Thoracic aorta (tissue), 2 donors: ENCODE data around the gene PTPRF. TPM values are rescaled to one million over a fixed set of nuclear protein-coding genes. Genes with fewer than 3 reads are reported as not detected.
"Not testable (repeated sequence)": the region's sequence is repeated elsewhere in the genome, so short reads cannot be mapped to it uniquely, and the experiment has no call there.

Experiments
- ATAC-seq: fragments of 150-250 bp; one replicate; pipeline ENCODE4 v1.8.0; 2017; ENCODE audit warnings: low read depth; ENCODE audit not compliant: insufficient number of reproducible peaks, low FRiP score
- DNase-seq: peaks from one replicate; pipeline ENCODE4 v3.0.0-alpha.2; 2020; ENCODE audit warnings: low spot score
- H3K27ac ChIP-seq, 2 donors: fragments of 200-600 bp; sonication (generic); 1 replicate in 1 of 2; 2 replicates in 1 of 2; pipeline ENCODE4 v1.5.1; 2016; ENCODE audit warnings: mild to moderate bottlenecking in 2 of 2, moderate library complexity in 2 of 2
- H3K27me3 ChIP-seq: fragments of 200-600 bp; sonication (generic); replicated peaks from 2 replicates; pipeline ENCODE4 v1.6.0; 2016; ENCODE audit warnings: mild to moderate bottlenecking; ENCODE audit not compliant: insufficient read depth
- H3K36me3 ChIP-seq: fragments of 200-600 bp; sonication (generic); one replicate; pipeline ENCODE4 v1.5.1; 2016
- H3K4me1 ChIP-seq, 2 donors: fragments of 200-600 bp; sonication (generic); 1 replicate in 1 of 2; 2 replicates in 1 of 2; pipeline versions ENCODE4 v1.5.1 to v1.6.0; 2016; ENCODE audit warnings: low read depth in 2 of 2, mild to moderate bottlenecking in 1 of 2; ENCODE audit not compliant: control insufficient read depth in 1 of 2
- H3K4me3 ChIP-seq: fragments of 200-600 bp; sonication (generic); 2 replicates; pipeline ENCODE4 v1.5.1; 2016; ENCODE audit warnings: mild to moderate bottlenecking
- H3K9me3 ChIP-seq: fragments of 200-600 bp; sonication (generic); 2 replicates; pipeline ENCODE4 v1.5.1; 2016
- total RNA-seq, 2 donors: library from RNA; depleted of rRNA; stranded (reverse); fragments of >200 nt; gene quantifications; one replicate each; pipeline versions ENCODE4 v1.1.0 to v1.2.3, GENCODE V29; 2016
- TF ChIP-seq, protein P1 (sequence below): fragments of 200-600 bp; sonication (generic); IDR thresholded peaks from one replicate; pipeline ENCODE4 v1.5.1; 2019; ENCODE audit warnings: antibody characterized with exemption

The PTPRF gene
- total RNA-seq, 2 donors from 2014 or later: 43.9 to 55.1 TPM

DNA sequence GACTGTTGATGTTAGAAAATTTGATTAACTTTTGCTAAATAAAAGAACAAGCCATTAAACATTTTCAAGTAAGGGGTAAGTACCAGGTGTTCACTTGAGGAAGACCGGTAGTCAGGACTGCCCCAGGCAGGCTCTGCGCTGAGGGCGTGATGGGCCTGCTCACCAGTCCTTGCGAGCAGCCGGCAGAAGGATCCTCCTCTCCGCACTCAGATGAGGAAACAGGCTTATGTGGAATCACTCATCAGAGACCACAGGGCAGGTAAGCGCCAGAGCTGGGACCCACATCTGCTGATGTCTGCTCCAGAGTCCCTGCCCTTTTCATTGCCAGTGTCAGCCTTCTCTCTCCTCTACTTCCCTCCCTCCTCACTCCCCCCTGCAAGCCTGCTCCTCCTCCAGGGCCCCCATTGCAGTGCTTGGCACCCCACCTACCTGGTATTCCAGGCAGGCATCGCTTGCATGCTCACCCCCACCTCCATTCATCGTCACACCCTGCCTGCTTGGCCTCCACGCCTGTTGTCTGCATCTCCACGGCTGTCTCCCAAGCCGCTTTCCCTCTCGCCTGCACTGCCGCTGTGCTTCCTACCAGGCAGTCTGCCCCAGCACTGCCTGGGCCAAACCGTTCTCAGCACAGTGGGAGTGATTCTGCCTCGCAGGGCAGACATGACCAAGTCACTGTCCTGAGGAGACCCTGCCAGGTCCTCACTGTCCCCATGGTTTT, 94.5 kb downstream of the PTPRF start:
- no peak for DNase-seq
- Histone ChIP-seq H3K9me3 (no peaks in the 10 kb centered on the region), H3K27me3 (no peaks in the 10 kb centered on the region), H3K4me1 (no peaks in the 10 kb centered on the region), H3K36me3 (peaks cover 4% of the 10 kb centered on the region), H3K4me3 (no peak overlapping the region), H3K27ac (no peak overlapping the region)
- TF ChIP-seq, protein P1, sequence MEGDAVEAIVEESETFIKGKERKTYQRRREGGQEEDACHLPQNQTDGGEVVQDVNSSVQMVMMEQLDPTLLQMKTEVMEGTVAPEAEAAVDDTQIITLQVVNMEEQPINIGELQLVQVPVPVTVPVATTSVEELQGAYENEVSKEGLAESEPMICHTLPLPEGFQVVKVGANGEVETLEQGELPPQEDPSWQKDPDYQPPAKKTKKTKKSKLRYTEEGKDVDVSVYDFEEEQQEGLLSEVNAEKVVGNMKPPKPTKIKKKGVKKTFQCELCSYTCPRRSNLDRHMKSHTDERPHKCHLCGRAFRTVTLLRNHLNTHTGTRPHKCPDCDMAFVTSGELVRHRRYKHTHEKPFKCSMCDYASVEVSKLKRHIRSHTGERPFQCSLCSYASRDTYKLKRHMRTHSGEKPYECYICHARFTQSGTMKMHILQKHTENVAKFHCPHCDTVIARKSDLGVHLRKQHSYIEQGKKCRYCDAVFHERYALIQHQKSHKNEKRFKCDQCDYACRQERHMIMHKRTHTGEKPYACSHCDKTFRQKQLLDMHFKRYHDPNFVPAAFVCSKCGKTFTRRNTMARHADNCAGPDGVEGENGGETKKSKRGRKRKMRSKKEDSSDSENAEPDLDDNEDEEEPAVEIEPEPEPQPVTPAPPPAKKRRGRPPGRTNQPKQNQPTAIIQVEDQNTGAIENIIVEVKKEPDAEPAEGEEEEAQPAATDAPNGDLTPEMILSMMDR: no peak
- no peak for ATAC-seq

DNA sequence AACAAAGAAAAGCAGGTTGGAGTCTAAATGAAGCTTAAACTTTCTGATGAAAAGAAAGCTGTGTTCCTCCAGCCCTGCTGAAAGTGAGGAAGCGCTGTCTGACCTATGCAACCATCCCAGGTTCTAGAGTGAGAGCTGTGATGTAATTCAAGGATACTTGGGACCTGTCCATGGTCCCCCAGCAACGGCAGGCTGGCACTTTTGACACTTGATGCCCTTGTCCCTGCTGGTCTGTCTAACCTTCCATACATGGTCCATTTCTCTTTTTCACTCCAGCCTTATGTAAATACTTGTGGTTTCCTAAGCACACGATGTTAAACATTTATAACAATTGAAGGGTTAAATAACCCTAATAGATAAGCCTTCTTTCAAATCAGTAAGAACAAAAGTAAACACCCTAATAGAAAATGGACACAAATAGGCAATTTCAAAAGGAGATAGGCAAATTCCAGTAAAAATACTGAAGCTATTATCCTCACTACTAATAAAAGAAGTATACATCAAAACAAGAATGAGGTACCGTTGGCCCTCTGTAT, 101.5 kb downstream of the PTPRF start:
- ATAC-seq: no peak
- Histone ChIP-seq H3K4me1 (no peaks in the 10 kb centered on the region), H3K9me3 (no peaks in the 10 kb centered on the region), H3K27me3 (no peaks in the 10 kb centered on the region), H3K27ac (no peak overlapping the region), H3K4me3 (no peak overlapping the region), H3K36me3 (no peaks in the 10 kb centered on the region)
- TF ChIP-seq, protein P1: no peak
- DNase-seq: no peak

- no peaks in the 10 kb centered on the region for H3K9me3 ChIP-seq
- H3K27ac ChIP-seq: no peak overlapping the region
- no peaks in the 10 kb centered on the region for H3K27me3 ChIP-seq
- H3K4me1 ChIP-seq: no peaks in the 10 kb centered on the region
- no peak overlapping the region for H3K4me3 ChIP-seq
- H3K36me3 ChIP-seq: no peaks in the 10 kb centered on the region
- TF ChIP-seq, protein P1: no peak
- ATAC-seq (no peak), DNase-seq (no peak)
These were observed 104.0 kb downstream of the PTPRF start for GRCh38 chr1:43634721-43635120.

DNA sequence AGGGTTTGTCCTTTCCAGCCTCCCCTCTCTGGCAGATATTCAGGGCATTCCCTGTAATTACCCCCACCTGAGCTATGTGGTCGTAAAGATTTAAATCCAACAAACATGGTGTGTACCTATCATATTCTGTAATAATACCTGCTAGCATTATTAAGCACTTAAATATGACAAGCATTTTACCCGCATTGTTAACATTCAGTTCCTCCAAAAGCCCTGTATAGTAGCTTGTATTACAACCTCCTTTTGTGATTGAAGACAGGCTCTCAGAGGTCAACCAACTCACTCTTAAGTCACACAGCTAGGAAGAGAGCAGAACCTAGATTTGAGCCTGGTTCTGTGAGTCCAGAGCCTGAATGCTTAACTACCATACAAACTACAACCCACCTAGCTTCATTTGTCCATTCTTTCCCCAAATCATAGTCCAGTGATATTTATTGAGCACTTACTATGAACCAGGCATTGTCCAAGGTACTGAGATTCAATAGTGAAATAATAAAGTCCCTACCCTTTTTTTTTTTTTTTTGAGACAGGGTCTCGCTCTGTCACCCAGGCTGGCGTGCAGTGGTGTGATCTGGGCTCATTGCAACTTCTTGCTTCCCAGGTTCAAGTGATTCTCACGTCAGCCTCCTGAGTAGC, 105.4 kb downstream of the PTPRF start:
- no peak for DNase-seq
- no peaks in the 10 kb centered on the region for H3K27me3 ChIP-seq
- H3K9me3 ChIP-seq: no peaks in the 10 kb centered on the region
- no peaks in the 10 kb centered on the region for H3K36me3 ChIP-seq
- H3K4me1 ChIP-seq: no peaks in the 10 kb centered on the region
- H3K27ac ChIP-seq: no peak overlapping the region
- TF ChIP-seq, protein P1: no peak
- no peak overlapping the region for H3K4me3 ChIP-seq
- no peak for ATAC-seq

GRCh38 chr1:43637267-43637666, 106.6 kb downstream of the PTPRF start:
- no peaks in the 10 kb centered on the region for H3K36me3 ChIP-seq
- H3K4me1 ChIP-seq: no peaks in the 10 kb centered on the region
- DNase-seq: no peak
- H3K27ac ChIP-seq: no peak overlapping the region
- no peaks in the 10 kb centered on the region for H3K9me3 ChIP-seq
- no peak for ATAC-seq
- TF ChIP-seq, protein P1: no peak
- no peak overlapping the region for H3K4me3 ChIP-seq
- H3K27me3 ChIP-seq: no peaks in the 10 kb centered on the region

DNA sequence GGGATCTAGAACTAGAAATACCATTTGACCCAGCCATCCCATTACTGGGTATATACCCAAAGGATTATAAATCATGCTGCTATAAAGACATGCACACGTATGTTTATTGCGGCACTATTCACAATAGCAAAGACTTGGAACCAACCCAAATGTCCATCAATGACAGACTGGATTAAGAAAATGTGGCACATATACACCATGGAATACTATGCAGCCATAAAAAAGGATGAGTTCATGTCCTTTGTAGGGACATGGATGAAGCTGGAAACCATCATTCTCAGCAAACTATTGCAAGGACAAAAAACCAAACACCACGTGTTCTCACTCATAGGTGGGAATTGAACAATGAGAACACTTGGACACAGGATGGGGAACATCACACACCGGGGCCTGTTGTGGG, 107.7 kb downstream of the PTPRF start:
- not testable (repeated sequence) for H3K9me3 ChIP-seq, H3K27me3 ChIP-seq, H3K4me1 ChIP-seq, H3K4me3 ChIP-seq, ATAC-seq, H3K36me3 ChIP-seq, DNase-seq, H3K27ac ChIP-seq
